Airway epithelial cell (primary cell): Measurements from ENCODE around the gene DCUN1D5. TPM values are rescaled to one million over a fixed set of nuclear protein-coding genes. Genes with fewer than 3 reads are reported as not detected.

Source experiments
- total RNA-seq: library from RNA; depleted of rRNA; stranded (reverse); fragments of >200 nt; gene quantifications from 2 replicates; pipeline ENCODE4 v1.2.3, GENCODE V29; 2015

Gene DCUN1D5
- 106 and 158 TPM in 2 replicates for total RNA-seq

GRCh38 chr11:103091801-103092524, at the start of gene DCUN1D5:
Gene DCUN1D5 (minus strand): TSS chr11:103092160. CDS start chr11:103091872, 288 bp downstream.

GRCh38 chr11:103108933-103109817, 17.2 kb upstream of the DCUN1D5 start, which contains the start of gene DYNC2H1:
Gene DYNC2H1 (plus strand): TSS chr11:103109426. CDS start chr11:103109575, 149 bp downstream.

Other genes starting within 250 kb of the DCUN1D5 start
- gene MMP3, start 248.6 kb downstream of the DCUN1D5 start, total RNA-seq, result 0.05 and 0.21 TPM in 2 replicates
- not detected in 2 replicates for gene MMP12, start 217.2 kb downstream of the DCUN1D5 start, total RNA-seq
- gene MMP13, start 136.4 kb downstream of the DCUN1D5 start, total RNA-seq, result 1.2 and 2.3 TPM in 2 replicates
- gene DYNC2H1, start 17.3 kb upstream of the DCUN1D5 start, total RNA-seq, result 9.5 and 12.3 TPM in 2 replicates